Neural cell (in vitro differentiated cells): ENCODE measurements around the gene MAEA. TPM values are rescaled to one million over a fixed set of nuclear protein-coding genes. Genes with fewer than 3 reads are reported as not detected.

ENCODE experiments used
- H2AFZ ChIP-seq: fragments of 200-600, 300-800 bp; sonication (generic), shearing (Covaris generic); 2 replicates; pipeline ENCODE4 v1.6.0; 2014; ENCODE audit warnings: low read depth, mild to moderate bottlenecking, antibody characterized with exemption, low read length, moderate library complexity
- H3F3A ChIP-seq: fragments of 200-600 bp; shearing (Covaris generic); 2 replicates; pipeline ENCODE4 v1.6.1; 2016; ENCODE audit warnings: mild to moderate bottlenecking, moderate library complexity, mixed read lengths, antibody characterized with exemption, low read length; ENCODE audit not compliant: insufficient read depth, poor library complexity, severe bottlenecking
- H3K27ac ChIP-seq: fragments of 200-600, 300-800 bp; sonication (generic), shearing (Covaris generic); 2 replicates; pipeline ENCODE4 v1.5.1; 2014; ENCODE audit warnings: mild to moderate bottlenecking, low read length, moderate library complexity
- H3K27me3 ChIP-seq: fragments of 300-800, 200-600 bp; sonication (generic), shearing (Covaris generic); 2 replicates; pipeline ENCODE4 v1.6.0; 2014; ENCODE audit warnings: mild to moderate bottlenecking, low read depth, low read length, moderate library complexity; ENCODE audit not compliant: insufficient read depth
- H3K36me3 ChIP-seq: fragments of 300-800, 200-600 bp; sonication (generic), shearing (Covaris generic); 2 replicates; pipeline ENCODE4 v1.5.1; 2014; ENCODE audit warnings: mild to moderate bottlenecking, antibody characterized with exemption, low read length, moderate library complexity; ENCODE audit not compliant: insufficient read depth
- H3K4me2 ChIP-seq: fragments of 300-800, 200-600 bp; sonication (generic), shearing (Covaris generic); 2 replicates; pipeline ENCODE4 v1.6.0; 2014; ENCODE audit warnings: mild to moderate bottlenecking, low read length
- H3K4me3 ChIP-seq: fragments of 300-800, 200-600 bp; sonication (generic), shearing (Covaris generic); 2 replicates; pipeline ENCODE4 v1.5.1; 2014; ENCODE audit warnings: mild to moderate bottlenecking, low read length, moderate library complexity
- H3K79me2 ChIP-seq: fragments of 200-600 bp; shearing (Covaris generic); replicated peaks from 2 replicates; pipeline ENCODE4 v1.6.0; 2014; ENCODE audit warnings: mild to moderate bottlenecking, low read length, moderate library complexity; ENCODE audit not compliant: insufficient read depth
- H3K9ac ChIP-seq: fragments of 300-800, 200-600 bp; sonication (generic), shearing (Covaris generic); 2 replicates; pipeline ENCODE4 v1.6.1; 2016; ENCODE audit warnings: mild to moderate bottlenecking, low read length, mixed read lengths
- H3K9me2 ChIP-seq: fragments of 200-600 bp; shearing (Covaris generic); 2 replicates; pipeline ENCODE4 v1.6.1; 2016; ENCODE audit warnings: mild to moderate bottlenecking, low read length, mixed read lengths; ENCODE audit not compliant: insufficient read depth
- H3K9me3 ChIP-seq: fragments of 200-600, 300-800 bp; sonication (generic), shearing (Covaris generic); 2 replicates; pipeline ENCODE4 v1.6.1; 2016; ENCODE audit warnings: mild to moderate bottlenecking, mixed run types, low read length, moderate library complexity, mixed read lengths
- H4K20me1 ChIP-seq: fragments of 200-600 bp; shearing (Covaris generic); 2 replicates; pipeline ENCODE4 v1.6.1; 2016; ENCODE audit warnings: mild to moderate bottlenecking, mixed run types; ENCODE audit not compliant: insufficient read depth
- CTCF ChIP-seq: fragments of 450-650 bp; IDR thresholded peaks from 2 replicates; pipeline ENCODE4 v1.5.1; 2014; ENCODE audit warnings: antibody characterized with exemption, mild to moderate bottlenecking, moderate library complexity; ENCODE audit not compliant: poor library complexity, severe bottlenecking
- EP300 ChIP-seq: fragments of 450-650 bp; conservative IDR thresholded peaks from 2 replicates; pipeline ENCODE4 v1.6.1; 2014; ENCODE audit warnings: antibody characterized with exemption, mild to moderate bottlenecking, moderate library complexity; ENCODE audit not compliant: poor library complexity, severe bottlenecking
- EZH2 ChIP-seq: fragments of 200-600, 300-800 bp; shearing (Covaris generic), sonication (generic); IDR thresholded peaks from 2 replicates; pipeline ENCODE4 v1.6.1; 2014; ENCODE audit warnings: antibody characterized with exemption, low read length, borderline replicate concordance, mild to moderate bottlenecking; ENCODE audit not compliant: insufficient read depth, poor library complexity, severe bottlenecking
- MXI1 ChIP-seq: fragments of 450-650 bp; conservative IDR thresholded peaks from 2 replicates; pipeline ENCODE4 v1.6.1; 2014; ENCODE audit warnings: antibody characterized with exemption, mild to moderate bottlenecking; ENCODE audit not compliant: poor library complexity, severe bottlenecking
- POLR2AphosphoS5 ChIP-seq: IDR thresholded peaks from 2 replicates; pipeline ENCODE4 v1.6.1; 2012
- RAD21 ChIP-seq: fragments of 450-650 bp; conservative IDR thresholded peaks from 2 replicates; pipeline ENCODE4 v1.6.1; 2014; ENCODE audit warnings: antibody characterized with exemption, mild to moderate bottlenecking, moderate library complexity
- REST ChIP-seq: IDR thresholded peaks from 2 replicates; pipeline ENCODE4 v1.6.1; 2012; ENCODE audit warnings: borderline replicate concordance
- SMC3 ChIP-seq: fragments of 450-650 bp; conservative IDR thresholded peaks from 2 replicates; pipeline ENCODE4 v1.6.1; 2014; ENCODE audit warnings: antibody characterized with exemption, mild to moderate bottlenecking, moderate library complexity; ENCODE audit not compliant: poor library complexity
- TAF1 ChIP-seq: IDR thresholded peaks from 2 replicates; pipeline ENCODE4 v1.6.1; 2012; ENCODE audit warnings: low read depth
- polyA plus RNA-seq: library from polyadenylated mRNA; depleted of rRNA; stranded (reverse); fragments of >200 nt; gene quantifications from 2 replicates; pipeline ENCODE4 v1.2.3, GENCODE V29; 2014

MAEA gene
- polyA plus RNA-seq, 1 donor from 2014 or later: 106 TPM

GRCh38 chr4:1367230-1367935 is 77.7 kb downstream of the MAEA start:
- Histone ChIP-seq H3K9me2 (no peaks in the 10 kb centered on the region), H3K79me2 (no peaks in the 10 kb centered on the region), H3K27ac (no peak overlapping the region), H3K27me3 (no peaks in the 10 kb centered on the region), H3F3A (no peaks in the 10 kb centered on the region), H3K9ac (no peak overlapping the region), H3K9me3 (no peaks in the 10 kb centered on the region), H2AFZ (no peak overlapping the region), H4K20me1 (no peaks in the 10 kb centered on the region), H3K36me3 (no peaks in the 10 kb centered on the region), H3K4me2 (no peak overlapping the region), H3K4me3 (no peak overlapping the region)
- no peak for TF ChIP-seq CTCF
- TF ChIP-seq RAD21: no peak
- TF ChIP-seq REST: no peak
- no peak for TF ChIP-seq POLR2AphosphoS5
- TF ChIP-seq MXI1: no peak
- TF ChIP-seq EP300: no peak
- no peak for TF ChIP-seq SMC3
- TF ChIP-seq EZH2: no peak

- Histone ChIP-seq H3K36me3 (no peaks in the 10 kb centered on the region), H3K4me3 (no peak overlapping the region)
Observed at GRCh38 chr4:1367936-1368289, 78.2 kb downstream of the MAEA start.

More at GRCh38 chr4:1367936-1368289, 78.2 kb downstream of the MAEA start:
- H3K27me3 ChIP-seq: no peaks in the 10 kb centered on the region
- no peaks in the 10 kb centered on the region for H3K9me2 ChIP-seq
- no peaks in the 10 kb centered on the region for H3K9me3 ChIP-seq
- no peak overlapping the region for H3K27ac ChIP-seq
- no peak overlapping the region for H3K4me2 ChIP-seq
- no peaks in the 10 kb centered on the region for H3K79me2 ChIP-seq
- no peak overlapping the region for H3K9ac ChIP-seq
- TF ChIP-seq TAF1: no peak
- no peaks in the 10 kb centered on the region for H3F3A ChIP-seq
- H2AFZ ChIP-seq: no peak overlapping the region
- H4K20me1 ChIP-seq: no peaks in the 10 kb centered on the region
